D721Med (cell line): ENCODE results near the gene PDE3A.
A peak's percentile ranks its signal among the peaks of the same experiment; 100 is the strongest.

Experiments
- DNase-seq: peaks from one replicate; pipeline ENCODE4 v3.0.0; 2011; ENCODE audit warnings: low spot score; ENCODE audit not compliant: insufficient read length
- FAIRE-seq: peaks from 2 replicates; lab custom pipeline; 2011; peaks lifted over from hg19 to GRCh38; lab: Jason Lieb, UNC
- CTCF ChIP-seq: IDR thresholded peaks from 2 replicates; pipeline ENCODE4 v1.5.1; 2012; ENCODE audit warnings: mild to moderate bottlenecking, control low read depth; ENCODE audit not compliant: insufficient read depth; ENCODE audit errors: missing control alignments

Gene PDE3A

GRCh38 chr12:20463913-20464524 lies 95.7 kb downstream of the PDE3A start:
- DNase-seq (no peak), FAIRE-seq (peak; percentile 29)
- peak; percentile 76 for TF ChIP-seq CTCF

GRCh38 chr12:20469300-20469699 lies 101.0 kb downstream of the PDE3A start:
- no peak for FAIRE-seq

GRCh38 chr12:20469756-20470155 lies 101.4 kb downstream of the PDE3A start:
- TF ChIP-seq CTCF, result no peak
- FAIRE-seq, result peak; percentile 38
- no peak for DNase-seq

More at GRCh38 chr12:20469300-20469699, 101.0 kb downstream of the PDE3A start:
- no peak for TF ChIP-seq CTCF
- DNase-seq, result no peak

GRCh38 chr12:20472102-20472782 lies 103.9 kb downstream of the PDE3A start:
- FAIRE-seq (no peak), DNase-seq (no peak)
- no peak for TF ChIP-seq CTCF

GRCh38 chr12:20473133-20473532 lies 104.8 kb downstream of the PDE3A start:
- DNase-seq (no peak), FAIRE-seq (no peak)
- TF ChIP-seq CTCF, result no peak

GRCh38 chr12:20474016-20474415 lies 105.7 kb downstream of the PDE3A start:
- FAIRE-seq (no peak), DNase-seq (no peak)
- no peak for TF ChIP-seq CTCF

- TF ChIP-seq CTCF, result no peak
Measured at GRCh38 chr12:20474443-20474842, 106.1 kb downstream of the PDE3A start.

More at GRCh38 chr12:20474443-20474842, 106.1 kb downstream of the PDE3A start:
- FAIRE-seq (no peak), DNase-seq (no peak)
